ENCODE data around the gene ANKDD1B.
"Not testable (repeated sequence)": the region's sequence is repeated elsewhere in the genome, so short reads cannot be mapped to it uniquely, and the experiment has no call there.

GRCh38 chr5:75610859-75611310 lies 368 bp upstream of the ANKDD1B start:
- not testable (repeated sequence) for TF ChIP-seq POLR2A (IDR thresholded peaks at IDR 0.05); CTCF (IDR thresholded peaks at IDR 0.05 in 8 of 11, conservative IDR thresholded peaks at IDR 0.05 in 3 of 11); POLR2AphosphoS5 (IDR thresholded peaks at IDR 0.05)
